SIG-M5 treated with dmso at 0.1 percent for 504 hours (cell line): ENCODE results near the gene UBE2M.
"Not testable (repeated sequence)": the region's sequence is repeated elsewhere in the genome, so short reads cannot be mapped to it uniquely, and the experiment has no call there.

Experiments used
- DNase-seq: peaks from one replicate; lab custom pipeline; 2025; ENCODE audit not compliant: unreplicated experiment; lab: John Stamatoyannopoulos, UW

UBE2M gene

DNA sequence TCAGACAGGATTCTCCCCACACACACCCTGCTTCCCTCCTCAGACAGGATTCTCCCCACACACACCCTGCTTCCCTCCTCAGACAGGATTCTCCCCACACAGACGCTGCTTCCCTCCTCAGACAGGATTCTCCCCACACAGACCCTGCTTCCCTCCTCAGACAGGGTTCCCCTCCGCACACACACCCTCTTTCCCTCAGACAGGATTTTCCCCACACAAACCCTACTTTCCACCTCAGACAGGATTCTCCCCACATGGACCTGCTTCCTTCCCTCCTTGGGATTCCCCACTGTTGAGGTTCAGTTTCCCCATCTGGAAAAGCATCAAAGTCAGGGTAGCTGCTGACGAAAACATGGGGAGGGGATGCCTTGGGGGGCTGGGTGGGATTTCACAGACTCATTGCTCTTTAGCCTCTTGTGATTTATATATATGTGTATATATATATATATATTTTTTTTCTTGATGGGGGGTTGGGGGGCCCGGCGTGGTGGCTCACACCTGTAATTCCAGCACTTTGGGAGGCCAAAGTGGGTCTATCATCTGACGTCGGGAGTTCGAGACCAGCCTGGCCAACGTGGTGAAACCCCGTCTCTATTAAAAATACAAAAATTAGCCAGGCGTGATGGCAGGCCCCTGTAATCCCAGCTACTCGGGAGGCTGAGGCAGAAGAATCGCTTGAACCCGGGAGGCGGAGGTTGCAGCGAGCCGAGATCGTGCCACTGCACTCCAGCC lies 15.6 kb downstream of the UBE2M start:
- not testable (repeated sequence) for DNase-seq

DNA sequence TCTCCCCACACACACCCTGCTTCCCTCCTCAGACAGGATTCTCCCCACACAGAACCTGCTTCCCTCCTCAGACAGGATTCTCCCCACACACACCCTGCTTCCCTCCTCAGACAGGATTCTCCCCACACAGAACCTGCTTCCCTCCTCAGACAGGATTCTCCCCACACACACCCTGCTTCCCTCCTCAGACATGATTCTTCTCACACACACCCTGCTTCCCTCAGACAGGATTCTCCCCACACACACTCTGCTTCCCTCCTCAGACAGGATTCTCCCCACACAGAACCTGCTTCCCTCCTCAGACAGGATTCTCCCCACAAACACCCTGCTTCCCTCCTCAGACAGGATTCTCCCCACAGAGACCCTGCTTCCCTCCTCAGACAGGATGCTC lies 19.2 kb downstream of the UBE2M start:
- DNase-seq = not testable (repeated sequence)

DNA sequence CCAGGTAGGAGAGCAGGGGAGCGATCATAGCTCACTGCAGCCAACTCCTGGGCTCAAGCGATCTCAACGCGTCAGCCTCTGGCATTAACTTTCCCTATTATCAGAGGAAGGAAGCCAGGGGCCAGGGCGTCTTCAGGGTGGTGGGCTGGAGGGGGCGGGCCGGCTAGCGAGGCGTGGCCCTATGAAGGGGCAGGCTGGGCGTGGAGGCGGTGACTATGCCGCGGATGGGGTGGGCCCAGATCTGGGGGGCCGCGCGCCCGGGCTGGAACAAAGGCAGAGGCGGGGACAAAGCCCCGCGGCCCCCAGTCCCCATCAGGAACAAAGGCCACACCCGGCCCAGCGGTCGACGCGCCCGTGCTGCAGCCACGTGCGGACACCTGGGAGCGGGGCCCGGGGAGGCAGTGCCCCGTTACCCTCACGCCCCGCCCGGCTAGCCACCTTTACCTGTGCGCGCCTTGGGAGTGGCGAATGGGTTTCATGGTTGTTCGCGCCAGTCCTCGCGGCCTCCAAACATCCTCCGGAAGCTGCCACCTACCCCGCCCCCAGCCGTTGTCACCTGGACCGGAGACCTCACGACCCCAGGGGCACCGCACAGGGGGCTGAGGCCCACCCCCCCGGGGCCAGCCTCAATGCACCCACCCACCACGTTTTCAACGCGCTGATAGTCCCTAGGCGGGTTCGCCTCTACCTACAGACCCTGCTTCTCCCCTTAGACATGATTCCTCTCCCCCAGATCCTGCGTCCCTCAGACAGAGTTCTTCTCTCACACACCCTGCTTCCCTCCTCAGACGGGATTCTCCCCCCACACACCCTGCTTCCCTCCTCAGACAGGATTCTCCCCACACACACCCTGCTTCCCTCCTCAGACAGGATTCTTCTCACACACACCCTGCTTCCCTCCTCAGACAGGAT lies 19.9 kb downstream of the UBE2M start:
- no peak for DNase-seq

DNA sequence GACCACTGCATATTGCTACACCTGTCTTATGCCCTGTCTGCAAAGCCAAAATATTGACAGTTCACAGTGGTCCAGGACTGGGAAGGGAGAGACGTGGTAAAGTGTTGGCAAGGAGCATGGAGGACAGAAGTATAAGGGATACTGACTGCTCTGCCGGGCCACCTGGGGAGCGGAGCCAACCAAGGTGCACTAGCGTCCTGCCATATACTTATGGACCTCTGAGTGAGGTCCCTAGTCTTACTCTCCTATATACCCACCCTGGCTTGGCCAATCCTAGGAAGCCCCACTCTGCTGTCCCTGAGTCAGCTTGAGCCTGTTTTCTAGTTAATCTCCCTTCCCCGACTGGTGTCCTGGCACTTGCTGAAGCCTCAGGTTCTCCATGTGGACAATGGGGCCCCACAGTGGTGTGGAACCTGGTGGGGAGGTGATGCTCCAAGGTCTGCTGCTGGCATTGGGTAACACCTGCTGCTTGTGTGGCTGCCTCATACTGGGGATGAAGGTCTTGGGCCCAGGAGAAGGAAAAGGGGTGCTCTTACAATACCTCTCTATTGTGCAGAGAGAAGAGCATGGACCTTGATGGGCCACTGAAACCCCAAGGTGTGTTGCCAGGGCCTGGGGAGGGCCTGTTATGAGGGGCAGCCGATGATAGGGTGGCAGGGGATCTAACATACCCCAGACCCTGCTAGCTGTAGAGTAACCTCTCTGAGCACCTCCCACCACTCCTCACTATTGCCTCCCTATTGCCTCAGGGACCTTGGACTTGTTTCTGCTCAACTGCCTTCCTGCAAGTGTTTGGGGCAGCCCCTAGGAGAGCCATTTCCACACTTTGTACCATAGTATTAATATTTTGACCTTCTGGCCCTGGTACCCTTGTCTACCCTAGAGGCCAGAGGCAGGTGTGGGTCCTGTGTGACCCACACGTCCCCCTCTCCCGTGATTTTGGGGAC lies 21.3 kb downstream of the UBE2M start:
- no peak for DNase-seq

DNA sequence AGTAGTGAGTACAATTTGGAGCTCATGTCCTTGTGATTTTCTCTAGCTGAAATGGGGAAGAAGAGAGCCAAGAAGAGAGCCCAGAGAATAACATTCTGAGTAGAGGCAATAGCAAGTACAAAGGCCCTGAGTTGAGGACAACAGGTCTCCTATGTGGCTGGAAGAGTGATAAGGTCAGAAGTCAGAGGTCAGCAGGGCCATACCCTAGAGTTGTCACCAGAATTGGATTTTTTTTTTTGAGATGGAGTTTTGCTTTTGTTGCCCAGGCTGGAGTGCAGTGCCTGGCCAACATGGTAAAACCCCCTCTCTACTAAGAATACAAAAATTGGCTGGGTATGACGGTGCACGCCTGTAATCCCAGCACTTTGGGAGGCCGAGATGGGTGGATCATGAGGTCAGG lies 22.6 kb downstream of the UBE2M start:
- no peak for DNase-seq

DNA sequence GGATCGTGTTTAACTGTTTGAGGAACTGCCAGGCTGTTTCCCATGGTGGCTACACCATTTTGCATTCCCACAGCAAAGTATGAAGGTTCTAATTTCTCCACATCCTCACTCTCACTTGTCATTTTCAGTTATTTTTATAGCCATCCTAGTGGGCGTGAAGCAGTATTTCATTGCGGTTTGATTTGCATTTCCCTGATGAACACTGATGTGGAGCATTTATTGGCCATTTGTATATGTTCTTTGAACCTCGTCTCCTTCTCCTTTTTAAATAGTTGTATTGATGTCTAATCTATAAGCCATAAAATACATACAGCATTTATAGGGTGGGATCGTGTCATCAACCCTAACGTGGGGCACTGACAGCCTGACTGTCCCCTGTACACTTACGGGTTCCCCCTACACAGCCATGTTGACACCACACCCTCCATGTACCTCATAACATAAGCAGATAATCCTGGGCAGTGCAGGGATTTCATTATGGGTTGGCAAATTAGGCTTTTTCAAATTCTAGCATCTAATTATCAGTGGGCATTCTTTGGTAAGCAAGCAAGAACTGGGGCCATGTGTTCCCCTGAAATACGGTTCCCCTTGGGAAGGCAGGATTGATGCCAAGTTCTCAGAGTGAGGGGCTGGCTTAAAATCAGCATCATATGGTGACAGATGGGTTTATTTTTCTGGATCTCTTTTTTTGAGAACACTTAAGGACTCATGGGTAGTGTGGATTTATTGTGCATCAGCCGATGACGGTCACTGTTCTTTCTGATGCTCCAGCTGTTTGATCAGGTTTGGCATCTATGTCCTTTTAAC lies 27.2 kb downstream of the UBE2M start:
- no peak for DNase-seq

DNA sequence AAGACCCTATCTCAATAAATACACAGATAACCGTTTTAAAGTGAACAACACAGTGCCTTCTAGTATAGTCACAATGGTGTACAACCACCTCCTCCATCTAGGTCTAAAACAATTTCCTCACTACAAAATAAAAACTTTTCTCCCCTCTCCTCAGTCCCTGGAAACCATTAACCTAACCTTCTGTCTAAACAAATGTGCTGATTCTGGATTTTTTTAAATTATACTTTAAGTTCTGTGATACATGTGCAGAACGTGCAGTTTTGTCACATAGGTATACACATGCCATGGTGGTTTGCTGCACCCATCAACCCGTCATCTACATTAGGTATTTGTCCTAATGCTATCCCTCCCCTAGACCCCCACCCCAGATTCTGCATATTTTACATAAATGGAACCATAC lies 29.0 kb downstream of the UBE2M start:
- DNase-seq = no peak

DNA sequence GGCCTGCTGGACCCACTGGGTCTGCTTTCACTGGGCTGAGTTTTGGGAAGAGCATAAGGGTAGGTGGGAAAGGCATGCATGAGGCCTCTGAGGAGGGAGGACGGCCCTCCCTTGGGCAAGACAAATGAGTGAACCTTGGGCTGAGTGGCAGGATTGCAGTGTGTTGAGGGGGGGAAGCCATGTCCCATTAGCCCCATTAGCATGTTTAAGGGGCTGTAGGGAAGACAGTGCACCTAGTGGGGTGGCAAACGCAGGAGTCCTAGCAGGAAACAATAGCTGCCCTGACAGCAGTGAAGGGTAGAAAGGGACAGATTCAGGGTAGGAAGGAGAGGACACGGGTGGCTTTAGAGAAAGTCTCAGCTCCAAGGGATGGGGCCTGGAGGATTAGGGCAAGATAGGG lies 35.7 kb downstream of the UBE2M start:
- no peak for DNase-seq

DNA sequence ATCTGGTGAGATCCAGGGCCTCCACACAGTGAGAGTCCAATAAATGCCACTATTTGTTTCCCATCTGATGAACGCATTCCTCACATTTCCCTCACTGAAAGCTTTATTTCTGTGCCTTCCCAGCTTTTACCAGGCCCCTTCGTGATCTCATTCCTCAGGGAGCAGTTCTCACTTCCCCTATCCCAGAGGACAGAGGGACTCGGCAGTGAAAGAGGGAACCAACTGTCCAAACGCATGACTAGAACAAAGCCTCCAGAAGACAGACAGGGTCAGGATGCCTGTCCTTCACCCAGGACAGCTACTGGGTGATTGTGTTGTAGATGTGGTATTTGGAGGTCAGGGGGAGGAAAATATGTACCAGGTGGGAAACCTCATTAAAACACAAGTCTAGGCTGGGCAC lies 36.8 kb downstream of the UBE2M start:
- no peak for DNase-seq

DNA sequence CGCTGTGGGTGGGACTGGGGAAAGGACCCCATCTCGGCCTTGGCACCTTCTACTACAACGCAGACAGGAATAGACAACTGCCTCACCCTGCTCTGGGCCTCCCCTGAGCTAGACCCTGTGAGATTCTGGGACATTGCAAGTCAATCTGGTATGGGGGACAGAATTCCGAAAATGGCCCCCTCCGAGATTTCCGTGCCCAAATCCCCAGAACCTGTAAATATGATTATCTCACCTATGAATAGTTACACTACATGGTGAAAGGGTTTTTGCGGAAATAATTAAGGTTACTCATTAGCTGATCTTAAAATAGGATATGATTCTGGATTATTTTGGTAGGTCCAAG lies 38.2 kb downstream of the UBE2M start:
- DNase-seq = no peak

DNA sequence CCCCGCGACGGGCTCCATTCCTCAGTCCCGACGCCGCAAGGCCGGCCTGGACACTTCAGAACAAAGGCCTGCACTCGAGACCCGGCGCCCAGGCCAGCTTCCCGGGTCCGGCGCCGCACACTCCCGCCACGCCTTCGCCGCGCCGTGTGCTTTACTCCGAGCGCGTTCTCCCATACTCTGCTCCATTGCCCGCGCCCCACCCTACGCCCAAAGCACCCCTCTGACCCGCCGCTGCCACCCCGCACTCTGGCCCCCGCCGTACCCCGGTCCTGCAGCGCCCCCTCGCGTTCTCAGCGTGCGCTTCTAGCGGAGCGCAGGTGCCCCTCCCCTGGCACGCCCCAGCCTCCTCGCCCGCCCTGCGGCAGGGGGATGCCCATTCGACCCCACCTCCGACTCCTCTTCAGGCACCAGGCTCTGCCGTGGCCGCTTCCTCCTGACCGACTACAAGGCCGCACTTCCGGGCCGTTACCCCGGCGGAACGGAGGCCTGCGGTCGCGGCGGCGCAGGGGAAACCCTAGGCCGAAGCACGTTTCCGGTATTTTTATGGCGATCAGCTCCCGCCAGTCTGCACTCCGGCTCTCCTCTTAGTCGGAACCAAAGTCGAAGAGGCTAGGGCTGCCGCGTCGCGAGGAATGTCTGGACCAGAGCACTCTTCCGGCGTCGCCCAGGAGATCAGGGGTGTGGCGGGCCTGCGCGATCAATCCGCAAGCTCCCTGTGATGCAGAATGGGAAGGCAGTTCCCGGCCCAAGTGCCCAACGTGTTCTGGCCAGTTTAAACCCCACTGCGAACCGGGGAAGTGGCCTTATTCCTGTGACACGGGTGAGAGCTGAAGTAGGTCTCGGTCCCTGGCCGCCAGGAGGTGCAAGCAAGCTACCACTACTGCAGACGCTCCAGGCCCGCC lies 38.8 kb downstream of the UBE2M start, which contains the start of gene ZBTB45:
Gene ZBTB45 (minus strand): TSS at position 456 of the 902 bp plus-strand sequence. CDS start 2,137 bp downstream, outside the sequence.
- peak; percentile 97 for DNase-seq

DNA sequence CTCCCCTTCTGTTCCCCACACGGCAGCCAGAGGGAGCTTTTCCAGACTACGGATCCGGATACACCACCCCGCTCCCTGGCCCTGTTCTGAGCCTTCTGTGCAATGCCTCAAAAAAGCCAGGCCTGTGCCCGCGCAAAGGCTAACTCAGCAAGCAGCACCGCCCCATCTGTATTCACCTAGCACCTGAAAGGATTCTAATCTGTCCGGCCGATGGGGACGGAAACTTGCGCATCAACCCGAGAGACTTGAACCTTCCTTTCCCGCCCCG lies 39.4 kb downstream of the UBE2M start:
- peak; percentile 65 for DNase-seq

DNA sequence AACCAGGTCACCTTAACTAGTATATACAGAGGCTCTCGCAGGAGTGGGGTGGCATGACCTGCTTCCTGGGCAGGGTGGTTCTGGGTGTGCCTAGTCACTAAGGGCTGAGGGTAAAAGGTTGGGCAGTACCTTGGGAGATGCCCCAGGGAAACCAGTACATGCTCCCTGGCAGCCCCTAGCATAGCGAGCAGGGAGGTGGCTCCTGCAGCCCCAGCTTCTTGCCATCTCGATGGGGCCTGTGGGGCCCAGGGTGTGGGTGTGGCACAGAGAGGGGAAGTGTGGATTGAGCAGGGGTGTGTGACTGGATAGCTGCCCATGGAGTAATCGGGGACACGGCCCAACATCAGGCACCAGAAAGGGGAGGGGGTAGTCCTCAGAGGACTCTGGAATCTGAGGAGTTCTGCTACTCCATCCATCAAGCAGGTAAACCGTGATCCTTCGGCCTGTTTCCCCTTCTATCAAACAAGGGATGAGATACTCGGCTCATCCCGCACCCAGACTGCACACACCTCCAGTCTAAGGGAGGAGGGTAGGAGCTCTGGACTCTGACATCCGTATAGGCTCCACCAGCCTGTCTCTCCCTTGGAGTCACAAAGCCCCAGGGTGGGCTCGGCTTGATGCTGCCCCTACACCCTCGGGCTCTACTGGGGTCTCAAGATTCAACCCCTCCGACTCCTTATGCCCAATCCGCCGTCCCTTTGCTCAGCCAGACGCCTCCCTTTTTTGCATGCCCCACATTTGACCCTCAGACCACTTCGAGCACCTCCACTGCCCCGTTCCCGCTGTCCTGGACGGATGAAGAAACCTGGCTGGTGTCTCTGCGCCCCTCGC lies 39.9 kb downstream of the UBE2M start:
- DNase-seq = peak; percentile 75

DNA sequence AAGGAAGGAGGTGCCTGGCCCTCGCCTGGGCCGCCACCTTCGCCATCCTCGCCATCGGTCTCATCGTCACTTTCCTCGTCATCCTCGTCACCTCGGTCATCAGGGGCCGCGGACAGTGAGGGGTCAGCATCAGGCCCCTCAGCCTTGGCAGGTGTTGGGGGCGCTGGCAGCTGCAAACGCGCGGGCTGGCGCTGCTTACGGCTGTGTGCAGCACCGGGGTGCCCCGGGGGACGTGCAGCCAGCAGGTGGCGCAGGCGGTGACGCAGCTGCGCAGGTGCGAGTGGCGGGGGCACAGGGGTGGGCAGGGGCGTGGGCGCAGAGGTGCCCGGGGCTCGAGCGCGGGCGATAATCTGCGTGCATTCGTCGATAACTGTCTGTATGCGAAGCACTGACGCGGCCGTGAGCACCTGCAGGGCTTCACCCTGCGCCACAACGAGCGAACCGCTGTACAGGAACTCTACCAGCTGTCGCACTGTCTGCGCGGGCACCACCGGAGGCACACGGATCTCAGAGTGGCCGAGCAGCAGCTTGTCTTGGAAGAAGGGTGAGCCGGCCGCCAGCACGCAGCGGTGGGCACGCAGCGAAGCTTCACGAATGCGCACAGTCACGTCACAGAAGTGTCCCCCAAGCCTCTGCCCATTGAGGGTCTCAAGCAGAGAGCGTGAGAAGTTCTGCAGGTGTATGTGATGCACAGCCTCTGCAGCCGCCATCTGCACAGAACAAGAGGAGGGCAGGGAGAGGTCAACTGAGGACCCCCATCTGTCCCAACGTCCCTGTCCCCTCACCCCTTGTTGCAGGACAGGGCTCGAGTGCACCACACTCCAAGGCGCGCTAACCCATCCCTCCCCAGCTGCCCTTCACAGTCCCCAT lies 41.2 kb downstream of the UBE2M start:
- DNase-seq = no peak

DNA sequence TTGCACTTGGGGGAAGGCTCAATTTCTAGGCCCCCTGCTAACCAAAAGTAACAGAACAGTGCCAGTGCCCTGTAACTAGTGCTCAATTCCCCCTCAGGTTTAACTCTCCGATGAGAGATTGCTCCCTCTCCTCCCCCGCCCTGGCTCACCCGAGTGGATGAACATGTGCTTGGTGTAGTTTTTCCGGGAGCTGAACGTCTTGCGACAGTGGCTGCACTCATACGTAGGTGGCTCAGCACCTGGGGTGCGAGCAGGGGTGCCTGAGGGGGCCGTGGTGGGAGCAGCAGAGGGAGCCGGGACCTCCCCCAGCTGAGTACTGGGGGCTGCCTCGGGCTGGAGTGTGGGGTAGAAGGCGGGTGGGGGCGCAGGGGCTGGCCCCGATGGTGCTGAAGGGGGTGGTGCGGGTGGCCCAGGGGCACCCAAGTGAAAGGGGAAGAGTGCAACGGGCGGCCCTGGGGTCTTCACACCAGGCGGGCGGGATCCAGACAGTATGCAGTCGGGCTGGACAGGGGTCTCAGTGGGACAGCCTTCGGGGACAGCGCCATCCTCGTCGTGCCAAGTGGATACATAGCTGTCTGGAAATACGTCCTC lies 42.1 kb downstream of the UBE2M start:
- DNase-seq = no peak

DNA sequence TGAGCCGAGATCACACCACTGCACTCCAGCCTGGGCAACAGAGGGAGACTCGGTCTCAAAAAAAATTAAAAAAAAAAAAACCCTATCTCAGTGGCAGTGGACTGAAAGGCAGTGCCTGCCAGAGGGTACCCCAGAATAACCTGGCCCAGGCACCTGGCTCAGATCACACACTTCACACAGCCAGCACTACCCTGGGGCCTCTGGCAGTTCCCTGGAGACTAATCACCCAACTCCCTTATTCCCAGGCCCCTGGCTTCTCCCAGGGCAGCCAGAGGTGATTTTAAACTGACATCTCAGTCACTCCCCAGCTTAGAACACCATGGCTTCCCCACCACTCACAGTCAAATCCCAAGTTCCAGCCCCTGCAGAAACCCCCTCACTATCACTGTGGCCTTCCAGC lies 43.2 kb downstream of the UBE2M start:
- no peak for DNase-seq

DNA sequence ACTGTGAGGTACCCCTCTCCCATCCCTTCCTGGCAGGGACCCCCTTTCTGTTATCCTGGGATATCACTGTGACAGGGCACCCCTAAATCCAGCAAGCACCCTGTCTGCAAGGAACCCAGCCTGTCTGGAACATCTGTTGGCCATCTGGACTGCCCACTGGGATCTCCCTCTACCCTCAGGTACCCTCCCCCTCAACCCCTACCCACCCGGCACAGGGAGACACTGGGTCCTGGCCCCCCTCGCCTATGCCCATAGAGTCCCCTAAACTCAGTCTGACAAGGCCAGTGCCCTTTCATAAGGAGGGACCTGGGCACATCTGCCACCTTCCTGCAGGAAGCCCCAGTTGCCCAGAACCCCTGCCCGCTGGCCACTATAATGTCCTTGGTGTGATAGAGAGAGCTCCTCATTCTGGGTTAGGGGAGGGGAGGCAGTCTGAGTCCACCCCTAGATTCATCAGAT lies 43.8 kb downstream of the UBE2M start:
- DNase-seq = no peak
